Endothelial cell of umbilical vein (primary cell): ENCODE data around the gene KCNH4. TPM values are rescaled to one million over a fixed set of nuclear protein-coding genes. Genes with fewer than 3 reads are reported as not detected.
"Not testable (repeated sequence)": the region's sequence is repeated elsewhere in the genome, so short reads cannot be mapped to it uniquely, and the experiment has no call there.

Experiments
- BruUV-seq: library from RNA; stranded (reverse); fragments of 400-500 nt; replicated peaks from 2 replicates; lab custom pipeline; 2021; lab: Mats Ljungman, UMichigan
- CTCF ChIA-PET: fragments of 300-600, 350-600 bp; sonication (Branson Sonifier 250); formaldehyde crosslinking; loops from one replicate; lab custom pipeline; 2021; ENCODE audit warnings: antibody characterized with exemption, inconsistent platforms; lab: Charles Lee
- POLR2A ChIA-PET: fragments of 300-600, 350-600 bp; sonication (Branson Sonifier 250); formaldehyde crosslinking; loops from one replicate; lab custom pipeline; 2021; ENCODE audit warnings: antibody characterized with exemption, inconsistent platforms; lab: Charles Lee
- DNase-seq: peaks from one replicate; pipeline ENCODE4 v3.0.0-alpha.2; 2011; ENCODE audit warnings: low read depth, low spot score
- FAIRE-seq: peaks from 2 replicates; lab custom pipeline; 2011; peaks lifted over from hg19 to GRCh38; lab: Jason Lieb, UNC
- H2AFZ ChIP-seq: 2 replicates; pipeline ENCODE4 v1.6.0; 2012; ENCODE audit warnings: low read depth, low read length, control low read depth, inconsistent platforms
- H3K27ac ChIP-seq: 2 replicates; pipeline ENCODE4 v1.5.1; 2011; ENCODE audit warnings: low read depth, mild to moderate bottlenecking, control low read depth, low read length, moderate library complexity; ENCODE audit not compliant: insufficient read depth
- H3K27me3 ChIP-seq, 2 experiments: 2 replicates each; pipeline versions ENCODE4 v1.6.0 to v1.6.1; 2011; ENCODE audit warnings: low read length in 2 of 2, mixed read lengths in 1 of 2; ENCODE audit not compliant: control insufficient read depth in 2 of 2, insufficient read depth in 2 of 2
- H3K36me3 ChIP-seq, 2 experiments: 2 replicates in 1 of 2; 3 replicates in 1 of 2; pipeline ENCODE4 v1.5.1; 2011; ENCODE audit warnings: low read length in 2 of 2, mild to moderate bottlenecking in 1 of 2, moderate library complexity in 1 of 2; ENCODE audit not compliant: control insufficient read depth in 2 of 2, insufficient read depth in 2 of 2; ENCODE audit errors: extremely low read depth in 1 of 2
- H3K4me1 ChIP-seq: 3 replicates; pipeline ENCODE4 v1.5.1; 2011; ENCODE audit warnings: mild to moderate bottlenecking, low read length; ENCODE audit not compliant: control insufficient read depth, insufficient read depth; ENCODE audit errors: extremely low read depth
- H3K4me2 ChIP-seq: 2 replicates; pipeline ENCODE4 v1.6.1; 2011; ENCODE audit warnings: low read length, control low read depth, mixed read lengths; ENCODE audit not compliant: insufficient read depth
- H3K4me3 ChIP-seq, 3 experiments: fragments of 200-600 bp in 1 of 3; sonication (generic), shearing (Covaris generic) in 1 of 3; replicated peaks in 1 of 3; 2 replicates each; pipeline ENCODE4 v1.5.1; 2011 to 2016; ENCODE audit warnings: control low read depth in 3 of 3, low read length in 3 of 3, mild to moderate bottlenecking in 2 of 3, inconsistent platforms in 1 of 3, low read depth in 1 of 3, moderate library complexity in 1 of 3; ENCODE audit not compliant: insufficient read depth in 1 of 3
- H3K79me2 ChIP-seq: 2 replicates; pipeline ENCODE4 v1.6.0; 2012; ENCODE audit warnings: low read length, inconsistent platforms; ENCODE audit not compliant: control insufficient read depth, insufficient read depth
- H3K9ac ChIP-seq: replicated peaks from 2 replicates; pipeline ENCODE3; 2011; ENCODE audit warnings: low read length, control low read depth; ENCODE audit not compliant: insufficient read depth; ENCODE audit errors: extremely low read depth
- H3K9me1 ChIP-seq: replicated peaks from 3 replicates; pipeline ENCODE4 v1.6.0; 2011; ENCODE audit warnings: mild to moderate bottlenecking, low read length; ENCODE audit not compliant: control insufficient read depth, insufficient read depth; ENCODE audit errors: extremely low read depth
- H3K9me3 ChIP-seq: replicated peaks from 2 replicates; pipeline ENCODE4 v1.5.1; 2012; ENCODE audit warnings: low read length, inconsistent platforms; ENCODE audit not compliant: control insufficient read depth, insufficient read depth
- H4K20me1 ChIP-seq: replicated peaks from 2 replicates; pipeline ENCODE3; 2011; ENCODE audit warnings: mild to moderate bottlenecking, low read length; ENCODE audit not compliant: control insufficient read depth, insufficient read depth; ENCODE audit errors: extremely low read depth
- EZH2 ChIP-seq: IDR thresholded peaks from 2 replicates; pipeline ENCODE4 v1.6.1; 2012; ENCODE audit warnings: borderline replicate concordance, low read depth, mild to moderate bottlenecking, moderate library complexity, low read length, inconsistent platforms; ENCODE audit not compliant: severe bottlenecking
- FOS ChIP-seq: IDR thresholded peaks from 2 replicates; pipeline ENCODE4 v1.6.1; 2011; ENCODE audit warnings: mild to moderate bottlenecking, low read length, moderate library complexity, borderline replicate concordance; ENCODE audit not compliant: insufficient read depth
- GATA2 ChIP-seq: IDR thresholded peaks from 2 replicates; pipeline ENCODE4 v1.7.0; 2011; ENCODE audit warnings: low read depth, mild to moderate bottlenecking, moderate library complexity, mixed read lengths, low read length; ENCODE audit not compliant: insufficient read length, insufficient read depth
- JUN ChIP-seq: IDR thresholded peaks from 2 replicates; pipeline ENCODE4 v1.6.1; 2011; ENCODE audit warnings: borderline replicate concordance, low read depth; ENCODE audit not compliant: insufficient read length, insufficient read depth
- MYC ChIP-seq: IDR thresholded peaks from one replicate; pipeline ENCODE4 v1.6.1; 2011; ENCODE audit warnings: mild to moderate bottlenecking, low read depth, low read length
- POLR2A ChIP-seq: IDR thresholded peaks from 2 replicates; pipeline ENCODE4 v1.6.1; 2012; ENCODE audit warnings: low read depth, mild to moderate bottlenecking, control low read depth, low read length
- POLR2AphosphoS5 ChIP-seq: IDR thresholded peaks from 2 replicates; pipeline ENCODE4 v1.6.1; 2012; ENCODE audit warnings: low read depth, mild to moderate bottlenecking, control low read depth, low read length, moderate library complexity; ENCODE audit not compliant: insufficient read depth
- dilution Hi-C: fragments of 300-500 bp; cut with MboI; formaldehyde crosslinking; loops from one replicate; pipeline ENCODE4 v1.15.0; 2019; ENCODE audit warnings: low sequenced_read_pairs; ENCODE audit not compliant: extremely low pct_ligation_motif_present
- intact Hi-C: fragments of 100-400 bp; cut with micrococcal nuclease; formaldehyde crosslinking; loops from one replicate; pipeline ENCODE4 v1.10.0; 2022
- polyA plus RNA-seq, 4 experiments: library from polyadenylated mRNA; depleted of rRNA in 3 of 4; stranded (reverse) in 3 of 4; unstranded in 1 of 4; fragments of >200 nt; gene quantifications; 2 replicates each; pipeline versions ENCODE4 v1.2.1 to v1.2.3, GENCODE V29; 2011 to 2012; ENCODE audit warnings: missing spikeins in 1 of 4
- total RNA-seq: library from RNA; stranded (reverse); gene quantifications from 2 replicates; pipeline ENCODE4 v1.2.3, GENCODE V29; 2021
- TF ChIP-seq, protein P1 (sequence below): IDR thresholded peaks from 2 replicates; pipeline ENCODE4 v1.6.1; 2011; ENCODE audit not compliant: insufficient read depth, insufficient read length
- TF ChIP-seq, protein P2 (sequence below), 2 donors: IDR thresholded peaks; 1 replicate in 1 of 2; 2 replicates in 1 of 2; pipeline ENCODE4 v1.5.1; 2011; ENCODE audit warnings: low read length in 2 of 2, mild to moderate bottlenecking in 2 of 2, moderate library complexity in 2 of 2, control low read depth in 1 of 2, inconsistent platforms in 1 of 2, low read depth in 1 of 2; ENCODE audit not compliant: insufficient read depth in 1 of 2; ENCODE audit errors: extremely low read depth in 1 of 2

Gene KCNH4
- total and polyA plus RNA-seq, 2 donors (not counting 3 experiments of a cell fraction or from before 2014, with no cell fraction given): 0.11 TPM

DNA sequence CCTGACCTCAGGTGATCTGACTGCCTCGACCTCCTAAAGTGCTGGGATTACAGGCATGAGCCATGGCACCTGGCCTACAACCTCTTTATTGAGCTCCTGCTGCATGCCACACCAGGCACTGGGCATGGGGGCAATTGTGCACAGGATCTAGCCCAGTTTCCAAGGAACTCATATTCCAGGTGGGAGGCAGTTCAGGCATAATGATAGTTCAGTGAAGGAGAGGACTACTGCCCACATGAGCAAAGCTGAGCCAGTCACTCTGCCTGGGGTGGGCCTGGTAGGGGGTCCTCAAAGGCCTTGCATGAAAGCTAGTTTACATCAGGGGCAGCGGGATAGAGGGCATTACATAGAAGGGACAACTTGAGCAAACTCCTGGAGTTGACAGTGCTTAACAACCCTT is 6.9 kb upstream of the KCNH4 start:
- no TSS peak for BruUV-seq
- no peaks in the 10 kb centered on the region for H3K36me3 ChIP-seq
- peaks cover 14% of the 10 kb centered on the region for H3K4me1 ChIP-seq
- ChIA-PET POLR2A (interaction anchor here (0.6 to 0.8 kb wide), 2 partner anchors 74 to 865 kb away, joined by 4 read pairs; no protein-coding TSS in a partner anchor), CTCF (interaction anchor here (0.7 to 1.8 kb wide), 4 partner anchors 24 to 340 kb away, joined by 3 to 10 read pairs (median 4); no protein-coding TSS in a partner anchor)
- dilution Hi-C loops: no loop called here
- H3K9ac ChIP-seq: no peak overlapping the region
- intact Hi-C loops: no loop called here
- no peak for DNase-seq
- H2AFZ ChIP-seq: no peak overlapping the region
- H3K9me3 ChIP-seq: no peaks in the 10 kb centered on the region
- no peak overlapping the region for H3K27ac ChIP-seq
- no peaks in the 10 kb centered on the region for H4K20me1 ChIP-seq
- no peak overlapping the region for H3K4me2 ChIP-seq
- H3K79me2 ChIP-seq: no peaks in the 10 kb centered on the region
- no peak for FAIRE-seq
- H3K9me1 ChIP-seq: no peaks in the 10 kb centered on the region
- TF ChIP-seq, protein P1, sequence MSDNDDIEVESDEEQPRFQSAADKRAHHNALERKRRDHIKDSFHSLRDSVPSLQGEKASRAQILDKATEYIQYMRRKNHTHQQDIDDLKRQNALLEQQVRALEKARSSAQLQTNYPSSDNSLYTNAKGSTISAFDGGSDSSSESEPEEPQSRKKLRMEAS: no peak
- TF ChIP-seq, protein P2, sequence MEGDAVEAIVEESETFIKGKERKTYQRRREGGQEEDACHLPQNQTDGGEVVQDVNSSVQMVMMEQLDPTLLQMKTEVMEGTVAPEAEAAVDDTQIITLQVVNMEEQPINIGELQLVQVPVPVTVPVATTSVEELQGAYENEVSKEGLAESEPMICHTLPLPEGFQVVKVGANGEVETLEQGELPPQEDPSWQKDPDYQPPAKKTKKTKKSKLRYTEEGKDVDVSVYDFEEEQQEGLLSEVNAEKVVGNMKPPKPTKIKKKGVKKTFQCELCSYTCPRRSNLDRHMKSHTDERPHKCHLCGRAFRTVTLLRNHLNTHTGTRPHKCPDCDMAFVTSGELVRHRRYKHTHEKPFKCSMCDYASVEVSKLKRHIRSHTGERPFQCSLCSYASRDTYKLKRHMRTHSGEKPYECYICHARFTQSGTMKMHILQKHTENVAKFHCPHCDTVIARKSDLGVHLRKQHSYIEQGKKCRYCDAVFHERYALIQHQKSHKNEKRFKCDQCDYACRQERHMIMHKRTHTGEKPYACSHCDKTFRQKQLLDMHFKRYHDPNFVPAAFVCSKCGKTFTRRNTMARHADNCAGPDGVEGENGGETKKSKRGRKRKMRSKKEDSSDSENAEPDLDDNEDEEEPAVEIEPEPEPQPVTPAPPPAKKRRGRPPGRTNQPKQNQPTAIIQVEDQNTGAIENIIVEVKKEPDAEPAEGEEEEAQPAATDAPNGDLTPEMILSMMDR (IDR thresholded peaks at IDR 0.05; ENCODE audit: extremely low read depth in 1 of 2, insufficient read depth in 1 of 2, low read depth in 1 of 2, low read length in 2 of 2): no peak
- TF ChIP-seq POLR2AphosphoS5 (no peak), GATA2 (no peak), JUN (no peak), FOS (no peak), POLR2A (no peak), MYC (no peak), EZH2 (no peak)
- H3K4me3 ChIP-seq: no peak overlapping the region
- no peaks in the 10 kb centered on the region for H3K27me3 ChIP-seq

DNA sequence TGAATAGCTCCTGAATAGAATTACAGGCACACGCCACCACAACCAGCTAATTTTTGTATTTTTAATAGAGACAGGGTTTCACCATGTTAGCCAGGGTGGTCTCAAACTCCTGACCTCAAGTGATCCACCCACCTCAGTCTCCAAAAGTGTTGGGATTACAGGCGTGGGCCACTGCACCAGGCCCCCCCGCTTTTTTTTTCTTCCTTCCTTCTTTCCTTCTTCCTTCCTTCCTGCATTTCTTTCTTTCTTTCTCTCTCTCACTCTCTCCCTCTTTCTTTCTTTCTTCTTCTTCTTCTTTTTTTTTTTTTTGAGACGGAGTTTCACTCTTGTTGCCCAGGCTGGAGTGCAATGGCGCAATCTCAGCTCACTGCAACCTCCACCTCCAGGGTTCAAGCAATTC is 5.2 kb upstream of the KCNH4 start:
- BruUV-seq, dilution Hi-C loops, H3K9me1 ChIP-seq, H3K4me2 ChIP-seq, H3K36me3 ChIP-seq, H2AFZ ChIP-seq, H3K27ac ChIP-seq, H3K9ac ChIP-seq, H3K9me3 ChIP-seq, DNase-seq, H3K79me2 ChIP-seq, H3K27me3 ChIP-seq, intact Hi-C loops, H3K4me3 ChIP-seq, FAIRE-seq, H4K20me1 ChIP-seq: not testable (repeated sequence)
- H3K4me1 ChIP-seq: peaks cover 14% of the 10 kb centered on the region
- POLR2A ChIA-PET: interaction anchor here (0.7 kb wide), 1 partner anchor 392 kb away, joined by 10 read pairs; the partner anchor contains the start of gene PSMC3IP
- CTCF ChIA-PET: interaction anchor here (0.8 to 1.8 kb wide), 3 partner anchors 36 to 88 kb away, joined by 3 to 10 read pairs (median 3); partner anchors contain the start of gene DHX58
